Kidney (tissue), 14 donors: ENCODE measurements around the gene RCAN1. TPM values are rescaled to one million over a fixed set of nuclear protein-coding genes. Genes with fewer than 3 reads are reported as not detected.

Experiments used
- DNase-seq, 5 donors: peaks; one replicate each; pipeline ENCODE4 v3.0.0-alpha.2; 2013 to 2020
- FAIRE-seq: peaks from 2 replicates; lab custom pipeline; 2012; peaks lifted over from hg19 to GRCh38; lab: Jason Lieb, UNC
- H3K27ac ChIP-seq, 2 donors: one replicate each; pipeline ENCODE4 v1.7.0; 2013; ENCODE audit warnings: low read depth in 2 of 2, low read length in 2 of 2, inconsistent platforms in 1 of 2
- H3K27me3 ChIP-seq: one replicate; pipeline ENCODE4 v1.7.1; 2013; ENCODE audit warnings: low read length, inconsistent platforms; ENCODE audit not compliant: control insufficient read depth, insufficient read depth
- H3K36me3 ChIP-seq, 3 donors: one replicate each; pipeline versions ENCODE4 v1.7.0 to v1.7.1; 2013; ENCODE audit warnings: low read length in 3 of 3, control low read depth in 1 of 3, inconsistent platforms in 1 of 3; ENCODE audit not compliant: insufficient read depth in 3 of 3, control insufficient read depth in 2 of 3
- H3K4me1 ChIP-seq, 3 donors: one replicate each; pipeline versions ENCODE4 v1.7.0 to v1.7.1; 2013; ENCODE audit warnings: low read length in 3 of 3, inconsistent platforms in 1 of 3, low read depth in 1 of 3; ENCODE audit not compliant: control insufficient read depth in 2 of 3, insufficient read depth in 2 of 3
- H3K4me3 ChIP-seq, 3 donors: one replicate each; pipeline versions ENCODE4 v1.7.0 to v1.8.1; 2013; ENCODE audit warnings: low read length in 3 of 3, control low read depth in 1 of 3, inconsistent platforms in 1 of 3
- H3K9ac ChIP-seq, 3 donors: one replicate each; pipeline versions ENCODE4 v1.7.0 to v1.7.1; 2013; ENCODE audit warnings: low read length in 3 of 3, control low read depth in 1 of 3, inconsistent platforms in 1 of 3
- H3K9me3 ChIP-seq, 3 donors: one replicate each; pipeline versions ENCODE4 v1.7.0 to v1.7.1; 2013; ENCODE audit warnings: low read length in 3 of 3, control low read depth in 1 of 3, inconsistent platforms in 1 of 3; ENCODE audit not compliant: control insufficient read depth in 2 of 3, insufficient read depth in 1 of 3
- intact Hi-C: fragments of 100-400 bp; cut with DNase I; formaldehyde crosslinking; loops from one replicate; pipeline ENCODE4 v1.11.1; 2022
- polyA plus RNA-seq: library from polyadenylated mRNA; stranded (reverse); fragments of 350-450 nt; fragmentation: Illumina TruSeq; extraction: RNeasy Lipid Tissue Mini Kit (QIAGEN cat#74804); gene quantifications from one replicate; pipeline ENCODE4 v1.2.3, GENCODE V29; 2014; ENCODE audit warnings: low read depth, low replicate concordance; ENCODE audit not compliant: insufficient read depth
- total RNA-seq: library from RNA; stranded (reverse); fragmentation: NEBNext Ultra II Directional; extraction: Animal tissue kit (Norgen Biotek cat#: 25700); gene quantifications from one replicate; pipeline ENCODE4 v1.2.1, GENCODE V29; 2021
- TF ChIP-seq, protein P1 (sequence below): IDR thresholded peaks from 3 replicates; pipeline ENCODE4 v1.5.1; 2012; ENCODE audit warnings: mild to moderate bottlenecking, moderate library complexity, borderline replicate concordance; ENCODE audit not compliant: insufficient read depth; ENCODE audit errors: extremely low read depth
- donor health status: control.
- donor health status: control.
- donor health status: control.
- donor health status: control.
- donor health status: control.
- donor health status: DM: yes; HTN: yes; CAD: no.
- donor health status: Normal renal cell carcinoma (clear cell type).

RCAN1 gene
- total and polyA plus RNA-seq, 2 donors from 2014 or later: 31.3 to 55.3 TPM

DNA sequence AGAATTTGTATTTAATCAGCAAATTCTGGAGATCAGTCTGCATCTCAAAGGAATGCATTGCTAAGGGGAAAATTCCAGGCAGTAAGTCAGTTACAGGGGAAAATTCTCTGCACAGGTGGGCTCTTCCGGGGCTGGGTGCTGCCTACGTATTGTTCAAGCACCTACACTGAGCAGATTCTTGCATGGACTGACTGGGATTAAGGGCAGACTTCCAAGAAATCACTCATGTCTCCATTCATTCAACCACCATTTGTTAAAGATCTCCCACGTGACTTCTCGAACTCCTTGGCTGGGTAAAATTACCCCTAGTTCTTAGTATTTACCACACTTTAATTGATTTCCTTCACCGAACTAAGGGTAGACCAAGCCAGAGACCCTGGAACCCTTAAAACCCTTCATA lies 74.7 kb downstream of the RCAN1 start:
- DNase-seq (no peak), FAIRE-seq (no peak)
- intact Hi-C loops: no loop called here
- TF ChIP-seq, protein P1, sequence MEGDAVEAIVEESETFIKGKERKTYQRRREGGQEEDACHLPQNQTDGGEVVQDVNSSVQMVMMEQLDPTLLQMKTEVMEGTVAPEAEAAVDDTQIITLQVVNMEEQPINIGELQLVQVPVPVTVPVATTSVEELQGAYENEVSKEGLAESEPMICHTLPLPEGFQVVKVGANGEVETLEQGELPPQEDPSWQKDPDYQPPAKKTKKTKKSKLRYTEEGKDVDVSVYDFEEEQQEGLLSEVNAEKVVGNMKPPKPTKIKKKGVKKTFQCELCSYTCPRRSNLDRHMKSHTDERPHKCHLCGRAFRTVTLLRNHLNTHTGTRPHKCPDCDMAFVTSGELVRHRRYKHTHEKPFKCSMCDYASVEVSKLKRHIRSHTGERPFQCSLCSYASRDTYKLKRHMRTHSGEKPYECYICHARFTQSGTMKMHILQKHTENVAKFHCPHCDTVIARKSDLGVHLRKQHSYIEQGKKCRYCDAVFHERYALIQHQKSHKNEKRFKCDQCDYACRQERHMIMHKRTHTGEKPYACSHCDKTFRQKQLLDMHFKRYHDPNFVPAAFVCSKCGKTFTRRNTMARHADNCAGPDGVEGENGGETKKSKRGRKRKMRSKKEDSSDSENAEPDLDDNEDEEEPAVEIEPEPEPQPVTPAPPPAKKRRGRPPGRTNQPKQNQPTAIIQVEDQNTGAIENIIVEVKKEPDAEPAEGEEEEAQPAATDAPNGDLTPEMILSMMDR: no peak
- no peak overlapping the region for H3K9ac ChIP-seq
- peaks cover 0 to 23% (median 15%) of the 10 kb centered on the region in 3 donors for H3K4me1 ChIP-seq
- peaks cover 0 to 3% (median 0%) of the 10 kb centered on the region in 3 donors for H3K9me3 ChIP-seq
- no peak overlapping the region for H3K4me3 ChIP-seq
- H3K27ac ChIP-seq: no peak overlapping the region
- no peaks in the 10 kb centered on the region for H3K36me3 ChIP-seq
- no peaks in the 10 kb centered on the region for H3K27me3 ChIP-seq

DNA sequence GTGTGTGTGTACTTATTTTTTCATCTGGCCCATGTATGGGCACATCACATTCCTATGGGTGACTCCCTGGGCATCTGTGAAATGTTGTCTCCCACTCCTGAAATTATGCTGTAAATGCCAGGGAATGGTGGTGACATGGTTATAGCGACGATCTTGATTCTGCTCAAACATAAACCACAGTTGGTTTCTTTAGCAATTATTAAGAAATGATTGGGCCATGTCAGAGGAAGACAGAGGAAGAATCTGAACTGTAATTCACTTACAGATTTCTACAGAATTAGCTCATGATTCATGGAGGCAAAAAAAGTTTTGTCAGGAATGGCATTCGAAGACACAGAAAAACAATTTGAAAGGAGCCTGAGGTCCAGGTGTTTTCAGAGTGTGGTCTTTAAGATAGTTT lies 77.1 kb downstream of the RCAN1 start:
- Histone ChIP-seq H3K27ac (no peak overlapping the region), H3K27me3 (no peaks in the 10 kb centered on the region), H3K9me3 (no peaks in the 10 kb centered on the region), H3K36me3 (no peaks in the 10 kb centered on the region), H3K4me3 (no peak overlapping the region), H3K4me1 (peaks cover 0 to 10% (median 4%) of the 10 kb centered on the region in 3 donors), H3K9ac (no peak overlapping the region)
- intact Hi-C loops: no loop called here
- DNase-seq (no peak), FAIRE-seq (no peak)
- TF ChIP-seq, protein P1: no peak

DNA sequence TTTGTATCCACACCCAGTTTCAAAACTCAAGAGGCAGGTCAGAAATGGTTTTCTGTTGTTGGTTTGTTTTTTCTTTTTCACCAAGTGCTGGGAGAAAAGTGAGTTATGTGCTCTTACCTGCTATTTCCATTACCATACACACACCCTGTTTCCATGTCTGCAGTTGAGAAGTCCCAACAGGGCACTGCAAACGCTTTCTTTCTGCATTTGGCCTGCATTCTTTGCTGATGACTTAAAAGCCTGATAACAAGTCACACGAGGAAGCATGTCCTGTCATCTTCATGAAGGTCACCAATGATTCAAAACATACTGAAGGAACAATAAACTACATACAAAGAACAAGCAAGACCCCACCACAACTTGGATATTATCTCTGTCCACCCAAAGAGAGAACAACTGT lies 78.1 kb downstream of the RCAN1 start:
- Histone ChIP-seq H3K9me3 (no peaks in the 10 kb centered on the region), H3K9ac (no peak overlapping the region), H3K4me3 (no peak overlapping the region), H3K27ac (peak overlapping the region; percentile 17 to 52), H3K27me3 (no peaks in the 10 kb centered on the region), H3K36me3 (no peaks in the 10 kb centered on the region), H3K4me1 (peaks cover 0 to 10% (median 4%) of the 10 kb centered on the region in 3 donors)
- intact Hi-C loops: no loop called here
- TF ChIP-seq, protein P1: no peak
- FAIRE-seq (no peak), DNase-seq (no peak)

DNA sequence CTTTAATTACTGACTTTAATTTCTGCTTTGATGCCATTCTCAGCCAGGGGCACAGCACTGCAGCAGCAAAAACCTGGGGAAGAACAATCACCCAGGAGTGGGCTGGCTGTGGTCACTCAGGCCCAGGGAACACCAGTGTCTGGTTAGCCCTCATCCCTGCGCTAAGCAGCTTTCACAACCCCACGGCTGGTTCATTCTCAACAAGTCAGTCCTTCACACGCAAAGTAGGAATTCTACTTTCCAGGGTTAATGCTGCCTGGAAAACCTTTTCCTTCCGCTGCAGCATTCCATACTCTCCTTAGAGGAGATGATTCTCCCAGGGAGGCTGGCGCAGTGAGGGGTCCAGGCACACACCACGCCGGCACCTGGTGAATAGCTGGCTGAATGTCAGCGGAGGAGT lies 78.6 kb downstream of the RCAN1 start:
- no peaks in the 10 kb centered on the region for H3K36me3 ChIP-seq
- H3K9me3 ChIP-seq: no peaks in the 10 kb centered on the region
- no peak overlapping the region for H3K4me3 ChIP-seq
- peak overlapping the region in 1 of 2 donors; percentile 52 for H3K27ac ChIP-seq
- peaks cover 0 to 10% (median 4%) of the 10 kb centered on the region in 3 donors for H3K4me1 ChIP-seq
- H3K9ac ChIP-seq: no peak overlapping the region
- TF ChIP-seq, protein P1: no peak
- H3K27me3 ChIP-seq: no peaks in the 10 kb centered on the region
- FAIRE-seq: no peak
- intact Hi-C loops: no loop called here
- DNase-seq: no peak
